Erythroblast (primary cell): ENCODE data around the gene FRS2.

Experiments used
- GATA1 ChIP-seq: IDR thresholded peaks from 2 replicates; pipeline ENCODE4 v1.6.1; 2011; ENCODE audit warnings: low read depth, mild to moderate bottlenecking, control low read depth, low read length, moderate library complexity
- POLR2A ChIP-seq: IDR thresholded peaks from 2 replicates; pipeline ENCODE4 v1.6.1; 2011; ENCODE audit warnings: mild to moderate bottlenecking, low read length

DNA sequence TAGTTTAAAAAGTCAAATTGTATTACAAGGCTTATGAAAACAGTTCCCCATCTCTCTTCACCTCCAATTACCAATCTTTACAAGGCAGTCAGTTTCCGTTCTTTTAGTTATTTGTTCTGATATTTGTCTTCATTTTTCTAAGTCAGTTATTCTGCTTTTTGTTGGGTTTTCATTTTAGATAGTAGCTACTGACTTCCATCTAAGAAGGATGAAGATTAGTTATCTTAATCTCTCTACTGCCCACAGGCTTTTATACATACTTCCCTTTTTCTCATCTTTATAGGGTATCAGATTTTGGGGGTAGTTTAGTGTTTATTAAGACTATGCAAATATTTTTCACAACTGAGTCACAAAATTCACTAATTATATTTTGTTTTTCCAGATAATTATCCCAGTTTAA is 38.4 kb downstream of the FRS2 start:
- TF ChIP-seq POLR2A, result no peak
- TF ChIP-seq GATA1, result no peak
